ENCODE results near the gene GAS7.

The GAS7 gene

GRCh38 chr17:10135539-10136257, 62.7 kb downstream of the GAS7 start:
- DNase-seq (ENCODE audit: low read depth) = no peak

- no peak for DNase-seq (ENCODE audit: low read depth)
Measured at GRCh38 chr17:10130677-10131076, 67.7 kb downstream of the GAS7 start.

GRCh38 chr17:10130263-10130662, 68.1 kb downstream of the GAS7 start:
- no peak for DNase-seq (ENCODE audit: low read depth)

GRCh38 chr17:10127819-10128425, 70.5 kb downstream of the GAS7 start:
- DNase-seq (ENCODE audit: low read depth) = no peak

- DNase-seq (ENCODE audit: low read depth) = no peak
Measured at GRCh38 chr17:10126616-10127501, 71.5 kb downstream of the GAS7 start.

- no peak for DNase-seq (ENCODE audit: low read depth)
Measured at GRCh38 chr17:10126276-10126615, 72.2 kb downstream of the GAS7 start.

GRCh38 chr17:10125531-10126275, 72.7 kb downstream of the GAS7 start:
- no peak for DNase-seq (ENCODE audit: low read depth)

GRCh38 chr17:10123093-10123492, 75.3 kb downstream of the GAS7 start:
- DNase-seq (ENCODE audit: low read depth) = no peak

- no peak for DNase-seq (ENCODE audit: low read depth)
Measured at GRCh38 chr17:10121971-10122707, 76.3 kb downstream of the GAS7 start.

- no peak for DNase-seq (ENCODE audit: low read depth)
Measured at GRCh38 chr17:10120749-10121148, 77.7 kb downstream of the GAS7 start.

GRCh38 chr17:10120109-10120485, 78.3 kb downstream of the GAS7 start:
- no peak for DNase-seq (ENCODE audit: low read depth)

GRCh38 chr17:10119203-10120108, 79.0 kb downstream of the GAS7 start:
- DNase-seq (ENCODE audit: low read depth) = no peak

GRCh38 chr17:10118788-10119130, 79.6 kb downstream of the GAS7 start:
- DNase-seq (ENCODE audit: low read depth) = no peak

GRCh38 chr17:10117581-10118001, 80.8 kb downstream of the GAS7 start:
- no peak for DNase-seq (ENCODE audit: low read depth)

GRCh38 chr17:10116753-10117420, 81.5 kb downstream of the GAS7 start:
- no peak for DNase-seq (ENCODE audit: low read depth)

GRCh38 chr17:10116267-10116666, 82.1 kb downstream of the GAS7 start:
- DNase-seq (ENCODE audit: low read depth) = no peak

- no peak for DNase-seq (ENCODE audit: low read depth)
Measured at GRCh38 chr17:10115536-10115932, 82.9 kb downstream of the GAS7 start.

- no peak for DNase-seq (ENCODE audit: low read depth)
Measured at GRCh38 chr17:10114931-10115535, 83.4 kb downstream of the GAS7 start.

- DNase-seq (ENCODE audit: low read depth) = no peak
Measured at GRCh38 chr17:10112962-10113361, 85.4 kb downstream of the GAS7 start.
